KOPT-K1 (cell line): ENCODE data around the gene ONECUT2.

Experiments
- H3K27ac ChIP-seq: fragments of 200-600 bp; sonication (generic); 2 replicates; pipeline ENCODE4 v1.5.1; 2016; ENCODE audit warnings: antibody characterized with exemption, mild to moderate bottlenecking, low read depth, low read length; ENCODE audit not compliant: poor library complexity, severe bottlenecking
- H3K36me3 ChIP-seq: fragments of 200-600 bp; sonication (generic); 2 replicates; pipeline ENCODE4 v1.5.1; 2017; ENCODE audit warnings: antibody characterized with exemption, mild to moderate bottlenecking, low read length, moderate library complexity; ENCODE audit not compliant: insufficient read depth
- H3K9me3 ChIP-seq: fragments of 200-600 bp; sonication (generic); 2 replicates; pipeline ENCODE4 v1.5.1; 2017; ENCODE audit warnings: antibody characterized with exemption, low read length, mild to moderate bottlenecking; ENCODE audit not compliant: insufficient read depth, poor library complexity, severe bottlenecking

Gene ONECUT2

DNA sequence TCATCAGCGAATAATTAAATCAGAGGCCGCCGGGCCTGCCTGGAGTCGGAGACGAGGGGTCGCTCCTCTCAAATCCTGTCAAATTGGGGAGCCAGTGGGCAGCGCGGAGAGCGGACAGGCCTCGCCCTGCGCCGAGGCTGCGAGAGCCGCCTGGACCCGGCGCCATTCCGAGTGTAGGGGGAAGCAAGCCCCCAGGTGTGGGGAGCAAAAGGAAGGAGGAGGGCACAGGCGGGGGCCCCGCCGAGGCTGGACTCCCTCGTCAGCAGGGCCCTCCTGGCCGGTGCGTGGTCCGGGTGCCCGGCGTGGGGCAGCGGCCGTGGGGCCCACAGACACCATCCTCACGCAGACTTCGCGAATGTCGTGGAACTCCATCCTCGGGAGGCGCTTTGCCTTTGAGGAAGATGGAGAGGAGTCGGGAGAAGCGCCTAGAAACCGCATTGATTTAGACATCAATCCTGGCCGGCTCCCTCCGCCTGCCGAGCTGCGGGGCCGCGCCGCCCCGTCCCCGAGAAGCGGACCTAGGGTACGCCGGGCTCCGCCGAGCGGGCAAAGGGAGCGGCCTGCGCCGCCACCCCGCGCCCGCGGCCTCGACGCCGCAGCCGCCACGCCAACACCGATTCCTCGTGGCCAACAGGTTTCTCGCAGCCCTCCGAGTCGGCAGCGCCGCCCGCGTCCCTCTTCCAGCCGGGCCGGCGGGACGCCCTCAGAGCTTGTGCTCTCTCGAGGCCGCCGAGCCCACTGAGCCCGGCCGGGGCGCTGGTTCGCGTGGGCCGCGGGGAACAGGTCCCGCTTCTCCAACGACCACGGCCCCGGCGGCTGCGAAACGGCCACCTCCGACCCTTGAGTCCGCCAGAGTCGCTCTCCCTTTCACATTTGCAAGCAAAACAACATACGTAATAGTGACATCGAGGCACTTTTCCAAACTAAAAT is 6.7 kb upstream of the ONECUT2 start:
- no peaks in the 10 kb centered on the region for H3K9me3 ChIP-seq
- no peak overlapping the region for H3K27ac ChIP-seq
- H3K36me3 ChIP-seq: no peaks in the 10 kb centered on the region

DNA sequence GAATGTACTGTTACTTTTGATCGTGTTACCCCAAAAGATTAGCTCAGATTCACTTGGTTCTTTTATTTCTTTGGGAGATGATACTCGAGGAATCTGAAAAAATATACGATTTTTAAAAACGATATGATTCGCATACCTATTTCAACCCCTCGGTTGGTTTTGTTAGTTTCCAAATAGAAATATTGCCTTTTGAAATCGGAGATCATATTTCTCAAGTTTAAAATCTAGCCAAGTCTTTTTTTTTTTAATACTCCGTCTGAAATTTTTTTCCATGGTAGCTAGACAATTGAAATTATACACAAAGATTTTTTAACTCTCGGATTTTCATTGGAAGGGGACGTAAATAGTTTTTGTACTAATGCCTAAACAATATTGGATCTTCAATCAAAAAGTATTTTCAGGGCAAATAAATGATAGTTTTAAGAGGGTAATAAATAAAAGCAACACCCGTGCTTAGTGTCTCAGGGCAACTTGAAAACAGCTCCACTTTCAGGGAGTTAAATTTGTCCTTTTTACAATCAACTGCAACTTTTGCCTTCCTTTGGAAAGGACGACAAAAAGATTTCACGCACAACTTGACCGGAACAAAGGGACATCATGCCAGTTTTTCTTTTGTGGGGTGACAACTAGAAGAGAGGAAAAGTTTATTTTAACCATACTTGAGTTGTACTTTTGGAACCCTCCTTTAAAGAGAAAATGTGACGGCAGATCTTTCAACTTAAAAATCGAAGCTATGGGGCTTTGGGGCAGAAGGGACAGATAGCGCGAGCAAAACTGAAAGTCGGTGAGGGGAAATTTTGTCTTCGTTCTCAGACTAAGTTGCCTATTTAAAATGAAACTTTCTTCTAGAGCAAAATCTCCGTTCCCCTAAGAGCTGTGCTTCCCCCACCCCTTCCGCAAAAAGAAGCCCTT is 5.8 kb upstream of the ONECUT2 start:
- Histone ChIP-seq H3K27ac (no peak overlapping the region), H3K9me3 (no peaks in the 10 kb centered on the region), H3K36me3 (no peaks in the 10 kb centered on the region)

- Histone ChIP-seq H3K36me3 (no peaks in the 10 kb centered on the region), H3K27ac (no peak overlapping the region), H3K9me3 (no peaks in the 10 kb centered on the region)
These were observed 4.8 kb upstream of the ONECUT2 start for GRCh38 chr18:57430079-57431001.

- H3K9me3 ChIP-seq: no peaks in the 10 kb centered on the region
- no peaks in the 10 kb centered on the region for H3K36me3 ChIP-seq
- H3K27ac ChIP-seq: no peak overlapping the region
These were observed 4.2 kb upstream of the ONECUT2 start for GRCh38 chr18:57431002-57431382.

DNA sequence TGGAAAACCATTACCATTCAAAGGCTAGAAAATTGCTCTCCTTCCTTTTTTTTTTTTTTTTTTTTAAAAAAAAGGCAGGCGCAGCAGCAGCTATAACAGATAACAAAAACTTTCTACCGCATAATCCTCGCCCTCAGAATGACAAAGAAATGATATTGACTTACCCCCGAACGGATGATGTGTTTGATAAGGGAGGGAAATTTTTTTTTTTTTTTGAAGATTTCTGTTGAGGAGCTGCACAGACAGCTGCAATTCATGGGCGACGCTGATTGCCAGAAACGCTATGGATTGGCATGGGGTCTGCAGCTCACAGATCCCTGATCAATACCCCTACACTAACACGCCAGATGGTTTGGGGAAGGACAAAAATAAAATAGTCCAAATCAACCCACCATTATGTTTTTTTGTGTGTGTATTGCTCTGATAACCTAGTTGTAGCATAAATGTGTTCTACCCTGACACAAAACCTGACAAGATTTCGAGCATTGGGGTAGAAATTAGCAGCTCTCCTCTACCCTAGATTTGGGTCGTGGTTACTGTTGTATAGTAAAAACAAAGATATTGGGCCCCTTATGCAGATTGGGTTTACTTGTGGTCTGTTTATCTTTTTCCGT is 3.6 kb upstream of the ONECUT2 start:
- Histone ChIP-seq H3K27ac (no peak overlapping the region), H3K9me3 (no peaks in the 10 kb centered on the region), H3K36me3 (no peaks in the 10 kb centered on the region)

DNA sequence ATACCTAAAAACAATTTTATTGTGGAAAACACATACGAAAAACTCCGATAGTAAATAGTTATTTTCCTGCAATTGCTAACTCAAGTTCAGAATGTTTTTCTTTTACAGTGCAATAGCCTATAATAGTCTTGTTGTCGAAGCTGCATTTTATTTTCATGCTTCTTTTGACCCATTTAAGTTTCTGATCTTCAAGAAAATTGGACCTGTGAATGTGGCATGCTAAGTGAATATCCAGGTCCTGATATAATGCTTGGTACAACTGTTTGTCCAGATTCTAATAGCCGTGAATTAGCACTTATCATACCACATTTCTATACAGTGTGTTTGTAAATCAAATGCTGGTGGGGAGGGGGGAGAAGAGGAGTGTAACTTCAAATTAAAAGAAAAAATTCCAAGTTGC is 3.0 kb upstream of the ONECUT2 start:
- H3K27ac ChIP-seq: no peak overlapping the region
- no peaks in the 10 kb centered on the region for H3K9me3 ChIP-seq
- H3K36me3 ChIP-seq: no peaks in the 10 kb centered on the region

GRCh38 chr18:57432751-57433400 is 2.3 kb upstream of the ONECUT2 start:
- H3K27ac ChIP-seq: no peak overlapping the region
- H3K36me3 ChIP-seq: no peaks in the 10 kb centered on the region
- H3K9me3 ChIP-seq: no peaks in the 10 kb centered on the region

DNA sequence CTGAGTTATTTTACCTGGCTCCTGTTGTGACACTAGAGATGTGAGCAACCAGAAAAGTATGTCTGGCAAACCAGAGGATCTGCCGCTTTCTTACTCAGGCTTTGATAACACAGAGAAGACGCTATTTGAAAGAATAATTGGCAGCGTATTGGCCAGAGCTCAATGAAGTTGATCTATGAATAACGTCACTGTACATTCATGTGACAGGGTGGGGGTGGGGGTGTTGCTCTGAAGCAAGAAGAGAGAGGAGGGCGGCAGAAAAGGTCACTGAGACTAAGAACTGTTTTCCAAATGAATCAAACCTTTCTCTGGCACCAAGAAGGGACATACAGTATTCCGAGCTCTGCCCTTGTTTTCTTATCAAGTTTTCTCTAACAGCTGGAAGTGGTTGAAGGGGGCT is 1.7 kb upstream of the ONECUT2 start:
- H3K36me3 ChIP-seq: no peaks in the 10 kb centered on the region

GRCh38 chr18:57433934-57434535 is 1.1 kb upstream of the ONECUT2 start:
- H3K9me3 ChIP-seq: no peaks in the 10 kb centered on the region
- H3K27ac ChIP-seq: no peak overlapping the region
- H3K36me3 ChIP-seq: no peaks in the 10 kb centered on the region

More for the DNA sequence above, 1.7 kb upstream of the ONECUT2 start:
- H3K27ac ChIP-seq: no peak overlapping the region
- H3K9me3 ChIP-seq: no peaks in the 10 kb centered on the region

DNA sequence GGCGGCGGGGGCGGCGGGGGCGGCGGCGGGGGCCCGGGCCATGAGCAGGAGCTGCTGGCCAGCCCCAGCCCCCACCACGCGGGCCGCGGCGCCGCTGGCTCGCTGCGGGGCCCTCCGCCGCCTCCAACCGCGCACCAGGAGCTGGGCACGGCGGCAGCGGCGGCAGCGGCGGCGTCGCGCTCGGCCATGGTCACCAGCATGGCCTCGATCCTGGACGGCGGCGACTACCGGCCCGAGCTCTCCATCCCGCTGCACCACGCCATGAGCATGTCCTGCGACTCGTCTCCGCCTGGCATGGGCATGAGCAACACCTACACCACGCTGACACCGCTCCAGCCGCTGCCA is 644 bp downstream of the ONECUT2 start:
- no peak overlapping the region for H3K27ac ChIP-seq
- no peaks in the 10 kb centered on the region for H3K36me3 ChIP-seq
- peaks cover 2% of the 10 kb centered on the region for H3K9me3 ChIP-seq

DNA sequence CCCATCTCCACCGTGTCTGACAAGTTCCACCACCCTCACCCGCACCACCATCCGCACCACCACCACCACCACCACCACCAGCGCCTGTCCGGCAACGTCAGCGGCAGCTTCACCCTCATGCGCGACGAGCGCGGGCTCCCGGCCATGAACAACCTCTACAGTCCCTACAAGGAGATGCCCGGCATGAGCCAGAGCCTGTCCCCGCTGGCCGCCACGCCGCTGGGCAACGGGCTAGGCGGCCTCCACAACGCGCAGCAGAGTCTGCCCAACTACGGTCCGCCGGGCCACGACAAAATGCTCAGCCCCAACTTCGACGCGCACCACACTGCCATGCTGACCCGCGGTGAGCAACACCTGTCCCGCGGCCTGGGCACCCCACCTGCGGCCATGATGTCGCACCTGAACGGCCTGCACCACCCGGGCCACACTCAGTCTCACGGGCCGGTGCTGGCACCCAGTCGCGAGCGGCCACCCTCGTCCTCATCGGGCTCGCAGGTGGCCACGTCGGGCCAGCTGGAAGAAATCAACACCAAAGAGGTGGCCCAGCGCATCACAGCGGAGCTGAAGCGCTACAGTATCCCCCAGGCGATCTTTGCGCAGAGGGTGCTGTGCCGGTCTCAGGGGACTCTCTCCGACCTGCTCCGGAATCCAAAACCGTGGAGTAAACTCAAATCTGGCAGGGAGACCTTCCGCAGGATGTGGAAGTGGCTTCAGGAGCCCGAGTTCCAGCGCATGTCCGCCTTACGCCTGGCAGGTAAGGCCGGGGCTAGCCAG is 1.2 kb downstream of the ONECUT2 start:
- H3K36me3 ChIP-seq: no peaks in the 10 kb centered on the region
- H3K9me3 ChIP-seq: peaks cover 8% of the 10 kb centered on the region

DNA sequence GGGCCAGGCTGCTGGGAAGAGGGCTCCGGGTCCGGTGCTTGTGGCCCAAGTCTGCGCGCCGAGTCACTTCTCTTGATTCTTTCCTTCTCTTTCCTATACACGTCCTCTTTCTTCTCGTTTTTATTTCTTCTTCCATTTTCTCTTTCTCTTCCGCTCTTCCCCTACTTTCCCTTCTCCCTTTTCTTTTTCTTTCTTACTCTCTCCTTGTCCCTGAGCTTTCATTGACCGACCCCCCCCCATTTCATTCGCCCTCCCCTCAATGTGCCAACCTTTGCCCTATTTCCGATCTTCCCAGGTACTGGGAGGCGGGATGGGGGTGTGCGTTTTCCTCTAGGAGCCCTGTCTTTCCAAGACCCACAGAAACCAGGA is 1.8 kb downstream of the ONECUT2 start:
- H3K27ac ChIP-seq: no peak overlapping the region
- H3K9me3 ChIP-seq: peaks cover 9% of the 10 kb centered on the region
- no peaks in the 10 kb centered on the region for H3K36me3 ChIP-seq

More for the DNA sequence above, 1.2 kb downstream of the ONECUT2 start:
- H3K27ac ChIP-seq: no peak overlapping the region

DNA sequence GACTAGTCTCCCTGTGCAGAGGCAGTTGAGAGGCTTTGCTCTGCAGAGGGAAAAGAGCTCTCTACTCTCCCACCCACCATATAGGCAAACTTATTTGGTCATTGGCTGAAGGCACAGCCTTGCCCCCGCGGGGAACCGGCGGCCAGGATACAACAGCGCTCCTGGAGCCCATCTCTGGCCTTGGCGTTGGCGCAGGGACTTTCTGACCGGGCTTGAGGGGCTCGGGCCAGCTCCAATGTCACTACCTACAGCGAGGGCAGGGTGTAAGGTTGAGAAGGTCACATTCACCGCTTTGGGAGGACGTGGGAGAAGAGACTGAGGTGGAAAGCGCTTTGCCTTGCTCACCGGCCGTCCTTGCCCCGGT is 2.2 kb downstream of the ONECUT2 start:
- Histone ChIP-seq H3K27ac (no peak overlapping the region), H3K9me3 (peaks cover 9% of the 10 kb centered on the region), H3K36me3 (no peaks in the 10 kb centered on the region)
